ENCODE measurements around the gene CAPZB. TPM values are rescaled to one million over a fixed set of nuclear protein-coding genes. Genes with fewer than 3 reads are reported as not detected.

Gene CAPZB
- polyA plus RNA-seq, 2 of the 4 experiments (the other 2 are of a cell fraction): 133 to 296 TPM

DNA sequence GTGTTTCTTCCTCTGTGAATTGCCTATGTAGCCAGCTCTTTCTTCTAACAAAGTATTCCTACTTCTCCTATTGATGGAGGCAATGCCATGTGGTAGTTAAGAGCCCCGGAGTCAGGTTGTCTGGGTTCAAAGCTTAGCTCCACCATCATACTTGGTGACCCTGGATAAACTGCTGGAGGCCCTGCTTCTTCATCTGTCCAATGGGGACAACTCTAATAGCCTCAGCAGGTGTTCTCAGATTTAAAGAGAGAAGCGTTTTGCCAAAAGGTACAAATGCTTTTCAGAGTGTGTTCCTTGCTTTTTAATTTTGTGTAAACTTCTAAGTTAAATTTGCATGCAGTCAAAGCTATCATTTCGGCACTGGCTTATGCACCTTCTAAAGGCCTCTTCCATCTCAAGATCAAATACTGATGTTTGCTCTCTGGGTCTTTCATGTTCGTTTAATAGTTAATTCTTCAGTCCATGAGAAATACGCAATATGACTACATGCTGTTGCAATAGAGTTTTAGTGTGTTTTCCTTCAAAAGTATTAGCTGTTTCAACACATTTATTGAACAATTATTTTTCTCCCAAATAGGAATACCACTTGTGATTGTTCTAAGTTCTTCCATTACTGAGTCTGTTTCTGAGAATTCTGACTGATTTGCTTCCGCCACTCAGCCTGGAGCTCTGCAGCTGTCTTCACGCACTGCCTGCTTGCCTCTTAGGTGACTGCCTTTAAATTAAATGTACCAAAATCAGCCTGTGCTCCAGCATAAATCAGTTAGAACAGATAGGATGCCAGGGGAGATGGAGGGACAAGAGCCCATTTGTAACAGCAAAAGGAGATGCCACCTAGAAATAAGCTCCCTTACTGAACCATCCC lies 75.6 kb downstream of the CAPZB start:
- ATAC-seq (no peak), FAIRE-seq (no peak), DNase-seq (ENCODE audit: low read depth in 1 of 2, low spot score in 1 of 2) (no peak)
- ChIA-PET CTCF (interaction anchor here (1.0 to 1.1 kb wide), 2 partner anchors 10 to 244 kb away, joined by 4 to 5 read pairs; no protein-coding TSS in a partner anchor), POLR2A (no interaction called here)
- Histone ChIP-seq H3K9me3 (no peaks in the 10 kb centered on the region), H3K4me1 (no peaks in the 10 kb centered on the region), H3K4me3 (no peak overlapping the region), H3K27ac (no peak overlapping the region), H3K4me2 (no peak overlapping the region)
- 94% methylated on average over 7 of the region's 7 CpGs for WGBS (ENCODE audit: missing lambda C conversion rate)
- TF ChIP-seq RFX5 (IDR thresholded peaks at IDR 0.05) (no peak), KDM1A (IDR thresholded peaks at IDR 0.05; ENCODE audit: low read depth) (no peak), NR3C1 (IDR thresholded peaks at IDR 0.05) (no peak), CBX8 (IDR thresholded peaks at IDR 0.05) (no peak), ESRRA (IDR thresholded peaks at IDR 0.05; ENCODE audit: borderline replicate concordance, low read length) (no peak), HOXA7 (CRISPR knock-in tag; IDR thresholded peaks at IDR 0.05) (no peak), FOXS1 (CRISPR knock-in tag; IDR thresholded peaks at IDR 0.05) (no peak), HOXB13 (CRISPR knock-in tag; IDR thresholded peaks at IDR 0.05; ENCODE audit: low read depth) (no peak), PHF8 (IDR thresholded peaks at IDR 0.05; ENCODE audit: borderline replicate concordance, low read depth) (no peak), CBX2 (IDR thresholded peaks at IDR 0.05; ENCODE audit: borderline replicate concordance, low read depth) (no peak), JUNB (IDR thresholded peaks at IDR 0.05) (no peak), JUN (IDR thresholded peaks at IDR 0.05) (no peak)
- TF ChIP-seq, protein P1, sequence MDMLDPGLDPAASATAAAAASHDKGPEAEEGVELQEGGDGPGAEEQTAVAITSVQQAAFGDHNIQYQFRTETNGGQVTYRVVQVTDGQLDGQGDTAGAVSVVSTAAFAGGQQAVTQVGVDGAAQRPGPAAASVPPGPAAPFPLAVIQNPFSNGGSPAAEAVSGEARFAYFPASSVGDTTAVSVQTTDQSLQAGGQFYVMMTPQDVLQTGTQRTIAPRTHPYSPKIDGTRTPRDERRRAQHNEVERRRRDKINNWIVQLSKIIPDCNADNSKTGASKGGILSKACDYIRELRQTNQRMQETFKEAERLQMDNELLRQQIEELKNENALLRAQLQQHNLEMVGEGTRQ (IDR thresholded peaks at IDR 0.05): no peak

DNA sequence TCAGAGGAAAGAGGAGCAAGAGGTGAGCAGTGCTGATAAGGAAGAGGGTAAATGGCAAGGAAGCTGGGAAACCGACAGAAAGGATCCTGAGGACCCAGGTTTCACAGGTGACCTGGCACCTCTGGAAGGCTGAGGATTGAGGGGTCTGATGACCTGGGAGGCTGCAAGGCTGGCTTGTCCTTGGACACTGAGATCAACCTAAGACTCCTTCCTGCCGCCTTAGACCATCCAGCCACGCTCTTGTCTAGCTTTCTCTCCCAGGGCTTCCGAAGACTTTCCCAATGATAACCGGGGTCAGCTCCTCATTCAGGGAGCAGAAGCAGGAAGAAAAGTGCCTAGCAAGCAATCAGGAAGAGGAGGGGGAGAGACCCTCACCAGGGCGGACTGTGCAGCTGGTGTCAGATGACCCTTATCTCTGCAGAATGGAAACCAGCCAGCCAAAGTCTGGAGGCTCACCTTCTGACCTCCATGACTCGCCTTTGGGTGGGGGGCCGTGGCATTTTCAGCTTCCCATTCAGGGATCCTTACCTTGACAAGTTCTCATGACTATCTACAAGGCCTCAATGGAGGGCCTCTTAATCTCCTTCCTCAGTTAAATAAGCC lies 77.7 kb downstream of the CAPZB start:
- Histone ChIP-seq H3K4me2 (no peak overlapping the region), H3K4me1 (no peaks in the 10 kb centered on the region), H3K4me3 (no peak overlapping the region), H3K27ac (no peak overlapping the region), H3K9me3 (no peaks in the 10 kb centered on the region)
- ATAC-seq (no peak), FAIRE-seq (no peak), DNase-seq (ENCODE audit: low read depth in 1 of 2, low spot score in 1 of 2) (no peak)
- WGBS (ENCODE audit: missing lambda C conversion rate): 78% methylated on average over 8 of the region's 8 CpGs
- TF ChIP-seq, protein P2, sequence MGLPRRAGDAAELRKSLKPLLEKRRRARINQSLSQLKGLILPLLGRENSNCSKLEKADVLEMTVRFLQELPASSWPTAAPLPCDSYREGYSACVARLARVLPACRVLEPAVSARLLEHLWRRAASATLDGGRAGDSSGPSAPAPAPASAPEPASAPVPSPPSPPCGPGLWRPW (IDR thresholded peaks at IDR 0.05): no peak
- TF ChIP-seq NR3C1 (IDR thresholded peaks at IDR 0.05): no peak
- no peak for TF ChIP-seq NPAS2 (CRISPR knock-in tag; IDR thresholded peaks at IDR 0.05; ENCODE audit: borderline replicate concordance)
- TF ChIP-seq KDM1A (IDR thresholded peaks at IDR 0.05; ENCODE audit: low read depth): no peak
- no peak for TF ChIP-seq ZFP36 (IDR thresholded peaks at IDR 0.05; ENCODE audit: borderline replicate concordance, partially characterized antibody)
- TF ChIP-seq JUNB (IDR thresholded peaks at IDR 0.05): no peak
- TF ChIP-seq, protein P1 (IDR thresholded peaks at IDR 0.05): no peak
- CTCF ChIA-PET: interaction anchor here (0.8 to 2.9 kb wide), 3 partner anchors 53 to 246 kb away, joined by 3 to 10 read pairs (median 3); no protein-coding TSS in a partner anchor
- POLR2A ChIA-PET: no interaction called here

DNA sequence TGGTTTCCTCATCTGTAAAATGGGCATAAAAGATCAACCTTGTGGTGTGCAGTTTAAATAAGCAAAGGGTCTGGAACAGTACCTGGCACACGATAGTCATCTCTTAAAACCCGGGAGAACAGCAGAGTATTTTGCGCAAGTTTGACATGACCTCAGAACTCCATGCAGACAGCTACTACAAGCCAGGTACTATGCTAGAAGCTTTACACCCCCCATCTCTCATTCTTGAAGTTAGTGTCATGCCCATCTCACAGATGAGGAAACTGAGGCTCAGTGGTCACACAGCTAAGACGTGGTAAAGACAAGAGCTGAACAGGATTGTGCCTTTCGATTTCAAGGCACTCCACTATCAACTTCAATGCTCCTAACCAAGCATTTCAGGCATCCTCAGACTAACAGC lies 78.7 kb downstream of the CAPZB start:
- ATAC-seq (no peak), FAIRE-seq (no peak), DNase-seq (ENCODE audit: low read depth in 1 of 2, low spot score in 1 of 2) (no peak)
- WGBS (ENCODE audit: missing lambda C conversion rate): 86% methylated on average over 5 of the region's 5 CpGs
- Histone ChIP-seq H3K4me2 (no peak overlapping the region), H3K9me3 (no peaks in the 10 kb centered on the region), H3K4me3 (no peak overlapping the region), H3K4me1 (no peaks in the 10 kb centered on the region), H3K27ac (no peak overlapping the region)
- CTCF ChIA-PET: interaction anchor here (1.0 to 2.9 kb wide), 4 partner anchors 10 to 244 kb away, joined by 4 to 10 read pairs (median 7); no protein-coding TSS in a partner anchor
- TF ChIP-seq POLR2AphosphoS2 (conservative IDR thresholded peaks at IDR 0.05; ENCODE audit: low read length) (no peak), HEYL (CRISPR knock-in tag; IDR thresholded peaks at IDR 0.05) (no peak)
- POLR2A ChIA-PET: no interaction called here

All from A549 (cell line).